Iris pigment epithelial cell (primary cell): ENCODE results near the gene NNT.
"Not testable (repeated sequence)": the region's sequence is repeated elsewhere in the genome, so short reads cannot be mapped to it uniquely, and the experiment has no call there.

Experiments
- DNase-seq: peaks from one replicate; pipeline ENCODE4 v3.0.0-alpha.2; 2011; ENCODE audit warnings: low read depth

The NNT gene

DNA sequence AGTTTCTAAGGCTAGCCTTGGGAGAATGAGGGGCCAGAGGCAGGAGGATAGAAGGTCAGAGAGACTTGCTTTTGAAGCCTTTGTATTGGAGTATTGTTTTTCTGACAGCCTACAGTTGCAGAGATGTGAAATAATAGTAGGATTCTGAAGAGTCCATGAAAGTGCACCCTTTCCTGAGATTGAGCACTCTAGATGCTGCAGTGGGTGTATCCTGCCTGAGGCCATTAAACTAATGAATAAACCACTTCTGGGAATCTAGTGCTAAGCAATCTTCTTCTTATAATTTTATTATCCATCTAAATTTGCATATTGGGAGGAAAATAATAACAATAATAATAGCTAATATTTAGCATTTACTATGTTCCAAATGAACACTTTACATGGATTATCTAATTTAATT is 19.3 kb upstream of the NNT start:
- no peak for DNase-seq

DNA sequence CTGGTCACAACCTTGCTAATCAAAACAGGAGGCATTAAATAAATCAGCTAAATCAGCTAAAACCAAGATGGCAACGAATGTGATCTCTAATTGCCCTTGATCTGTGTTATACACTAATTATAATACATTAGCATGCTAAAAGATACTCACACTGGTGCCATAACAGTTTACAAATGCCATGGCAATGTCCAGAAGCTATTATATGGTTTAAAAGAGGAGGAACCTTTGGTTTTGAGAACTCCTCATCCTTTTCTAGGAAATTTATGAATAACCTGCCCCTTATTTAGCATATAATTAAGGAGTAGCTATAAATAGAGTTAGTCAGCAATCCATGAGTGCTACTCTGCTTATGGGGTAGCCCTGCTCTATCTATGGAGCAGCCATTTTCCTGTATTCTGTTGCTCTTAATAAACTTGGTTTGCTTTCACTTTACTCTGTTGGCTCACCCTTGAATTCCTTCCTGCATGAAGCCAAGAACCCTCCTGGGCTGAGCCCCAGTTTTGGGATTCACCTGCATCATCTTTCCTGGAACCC is 18.7 kb upstream of the NNT start:
- DNase-seq: no peak

DNA sequence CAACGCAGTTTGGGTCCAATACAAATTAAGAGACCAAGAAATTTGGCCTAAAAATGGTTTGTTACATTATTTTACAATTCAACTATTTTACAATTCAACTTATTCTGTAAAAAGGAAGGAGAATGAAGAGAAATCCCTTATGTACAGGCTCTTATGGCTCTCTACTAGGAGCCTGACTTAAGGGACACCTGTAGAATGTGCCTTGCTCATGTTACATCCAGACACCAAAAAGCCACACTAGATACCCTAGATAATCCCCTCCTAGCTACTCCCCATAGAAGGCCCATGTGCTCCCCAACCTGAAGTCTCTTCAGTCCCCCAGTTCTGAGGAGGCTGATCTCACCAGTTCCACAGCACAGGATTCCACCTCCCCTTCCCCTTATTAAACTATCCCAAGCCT is 14.1 kb upstream of the NNT start:
- DNase-seq: no peak

DNA sequence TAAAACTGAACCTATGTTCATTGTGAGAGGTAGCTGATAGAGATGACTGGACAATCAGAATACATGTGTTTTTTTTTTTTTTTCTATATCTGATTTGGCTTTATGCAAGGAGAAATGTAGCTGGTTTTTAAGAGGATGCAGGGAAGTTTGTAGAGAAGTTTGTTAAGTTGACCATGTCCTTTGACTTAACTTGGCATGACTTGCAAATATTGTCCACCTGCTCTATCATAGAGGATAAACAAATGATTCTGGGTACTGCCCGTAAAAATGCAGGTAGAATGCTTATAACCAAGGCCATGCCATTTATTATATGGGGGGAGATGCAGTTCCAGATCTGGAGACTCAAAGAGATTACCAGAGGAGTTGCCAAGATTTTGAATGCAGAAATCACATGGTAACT is 13.7 kb upstream of the NNT start:
- DNase-seq: no peak

DNA sequence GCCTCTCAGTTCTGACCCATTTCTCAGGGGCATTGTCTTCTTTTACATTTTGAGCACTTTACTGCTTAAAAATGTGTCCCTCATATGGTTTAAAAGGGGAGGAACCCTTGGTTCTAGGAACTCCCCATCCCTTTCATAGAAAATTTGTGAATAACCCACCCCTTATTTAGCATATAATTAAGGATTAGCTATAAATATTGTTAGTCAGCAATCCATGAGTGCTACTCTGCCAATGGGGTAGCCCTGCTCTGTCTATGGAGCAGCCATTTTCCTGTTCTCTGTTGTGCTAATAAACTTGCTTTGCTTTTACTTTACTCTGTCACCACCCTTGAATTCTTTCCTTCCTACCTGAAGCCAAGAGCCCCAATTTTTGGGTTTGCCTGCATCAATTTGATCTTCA is 12.3 kb upstream of the NNT start:
- no peak for DNase-seq

DNA sequence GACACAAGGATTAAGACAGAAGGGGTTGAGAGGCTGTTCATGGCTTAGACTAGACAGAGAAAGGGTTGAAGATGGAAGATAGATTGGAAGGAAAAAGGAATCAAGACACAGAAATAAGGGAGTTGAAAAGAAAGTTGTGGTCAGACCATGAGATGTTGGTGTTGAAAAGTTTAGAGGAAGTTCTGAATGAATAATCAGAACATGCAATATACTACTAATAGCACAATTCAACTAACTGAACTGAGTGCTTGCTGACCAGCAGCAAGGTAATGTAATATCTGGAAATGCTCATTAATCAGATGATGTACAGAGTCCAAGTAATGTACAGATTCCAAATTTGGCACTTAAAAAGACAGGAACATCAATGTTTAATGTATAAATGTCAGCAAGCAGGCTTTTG is 10.6 kb upstream of the NNT start:
- no peak for DNase-seq

DNA sequence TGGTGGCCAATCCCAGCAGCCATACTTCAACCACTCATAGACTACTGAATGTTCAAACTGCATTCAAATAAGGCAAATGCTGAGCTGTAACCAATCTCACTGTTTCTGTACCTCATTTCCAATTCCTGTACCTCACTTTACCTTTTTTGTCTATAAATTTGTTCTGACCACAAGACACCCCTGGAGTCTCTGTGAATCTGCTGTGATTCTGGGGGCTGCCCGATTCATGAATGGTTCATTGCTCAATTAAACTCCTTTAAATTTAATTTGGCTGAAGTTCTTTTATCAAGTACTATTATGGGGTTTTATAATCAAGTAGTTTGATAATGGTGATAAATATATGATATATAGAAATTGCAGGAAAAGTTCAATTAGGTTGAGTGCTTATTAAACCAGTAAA is 4.1 kb upstream of the NNT start:
- not testable (repeated sequence) for DNase-seq

DNA sequence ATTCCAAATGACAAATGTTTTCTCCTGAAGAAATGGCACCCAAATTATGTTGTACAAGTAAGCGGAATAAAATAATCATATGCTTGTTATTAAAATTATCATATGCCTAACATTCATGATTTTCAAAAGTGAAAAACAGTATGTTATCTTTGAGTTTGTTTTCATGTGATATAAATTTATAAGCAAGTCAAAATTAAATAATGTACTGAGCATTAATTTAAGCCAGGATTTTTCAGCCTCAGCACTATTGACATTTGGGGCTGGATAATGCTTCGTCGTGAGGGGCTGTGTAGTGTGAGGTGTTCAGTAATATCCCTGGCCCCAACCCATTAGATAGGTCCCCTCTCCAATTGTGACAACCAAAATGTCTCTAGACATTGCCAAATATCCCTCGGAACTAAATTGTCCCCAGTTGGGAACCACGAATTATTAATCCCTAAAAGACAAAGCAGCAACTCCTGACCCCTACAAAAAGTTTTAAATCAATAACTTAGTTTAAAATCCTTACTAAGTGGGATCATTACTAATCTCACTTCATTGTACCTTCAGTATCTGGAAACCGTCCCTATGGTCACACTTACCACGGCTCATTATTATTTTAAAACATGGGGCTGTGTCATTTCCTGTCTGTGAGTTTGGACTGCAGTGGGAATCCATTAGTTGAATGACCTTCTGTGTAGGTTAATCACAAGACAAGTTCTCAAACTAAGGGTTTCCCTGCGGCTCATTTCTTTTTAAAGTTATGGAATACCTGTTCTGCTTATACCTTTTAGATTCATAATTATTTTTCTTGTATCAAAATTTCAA is 1.3 kb upstream of the NNT start:
- DNase-seq: peak; percentile 43

DNA sequence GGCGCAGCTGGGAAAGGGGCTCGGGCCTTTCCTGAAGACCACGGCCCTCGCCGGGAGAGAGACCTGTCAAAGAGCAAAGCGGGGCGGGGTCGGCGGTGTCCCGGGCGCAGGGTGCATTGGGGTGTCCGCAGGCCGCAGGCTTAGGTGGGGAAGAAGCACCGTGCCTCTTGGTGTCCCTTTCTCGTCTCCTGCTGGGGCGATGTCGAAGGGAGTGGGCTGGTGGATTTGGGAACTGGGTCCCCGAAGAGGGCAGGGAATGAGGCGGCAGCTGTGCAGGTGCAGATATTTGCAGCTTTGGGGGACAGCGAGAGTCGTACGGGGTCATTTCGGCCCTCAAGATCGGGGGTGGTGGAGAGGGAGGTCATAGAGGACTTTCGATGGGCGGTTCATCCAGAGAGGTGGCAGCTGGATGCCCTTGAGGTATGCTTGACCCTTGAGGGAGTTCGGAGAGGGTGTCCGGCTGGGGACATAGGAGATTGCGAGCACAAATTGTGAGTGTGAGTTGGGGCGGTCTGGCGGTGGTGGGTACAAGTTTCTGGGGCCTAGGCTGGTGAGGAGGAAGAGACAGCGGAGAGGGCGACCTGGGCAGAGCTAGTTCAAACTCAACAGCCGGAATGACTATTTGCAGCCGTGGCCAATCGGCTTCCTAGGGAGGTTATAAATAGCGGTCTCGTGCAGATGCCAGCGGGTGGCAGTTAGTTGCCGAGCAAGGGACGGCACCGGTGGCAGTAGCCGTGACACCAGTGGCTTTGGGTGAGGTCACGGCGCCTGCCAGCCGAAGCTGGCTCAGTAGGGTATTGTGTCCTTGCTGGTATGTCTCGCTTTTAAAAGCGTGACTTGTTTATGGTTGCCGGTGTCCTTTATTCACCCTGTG is 601 bp downstream of the NNT start:
- peak; percentile 20 for DNase-seq

DNA sequence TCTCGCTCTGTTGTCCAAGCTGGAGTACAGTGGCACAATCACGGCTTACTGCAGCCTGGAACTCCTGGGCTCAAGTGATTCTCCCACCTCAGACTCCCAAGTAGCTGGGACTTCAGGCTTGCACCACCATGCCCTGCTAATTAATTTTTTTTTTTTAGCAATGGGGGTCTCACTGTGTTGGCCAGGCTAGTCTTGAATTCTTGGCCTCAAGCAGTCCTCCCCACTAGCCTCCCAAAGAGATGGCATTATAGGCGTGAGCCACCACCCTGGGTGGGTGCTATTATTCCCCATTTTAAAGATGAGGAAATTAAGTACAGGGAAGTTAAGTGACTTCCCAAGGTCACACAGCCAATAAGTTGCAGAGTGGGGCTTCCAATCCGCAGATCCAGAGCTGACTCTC is 1.7 kb downstream of the NNT start:
- no peak for DNase-seq

DNA sequence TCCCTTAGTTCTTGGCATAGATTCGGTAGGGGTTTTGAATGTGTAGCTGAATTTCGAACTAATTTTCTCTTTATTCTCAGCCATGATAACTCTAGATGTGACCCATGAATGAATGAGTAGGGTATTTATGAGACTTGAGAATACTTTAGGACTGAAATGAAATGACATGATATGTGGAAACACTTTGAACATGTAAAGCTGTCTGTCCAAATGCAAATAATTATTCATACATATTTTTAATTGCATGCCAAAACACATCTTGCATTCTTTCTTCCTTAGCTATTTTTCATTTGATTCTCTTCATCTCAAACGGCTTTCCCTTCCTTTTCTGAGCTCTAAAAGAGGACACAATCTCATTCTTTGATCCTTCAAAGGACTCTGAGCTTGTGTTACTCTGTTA is 3.4 kb downstream of the NNT start:
- DNase-seq: no peak

DNA sequence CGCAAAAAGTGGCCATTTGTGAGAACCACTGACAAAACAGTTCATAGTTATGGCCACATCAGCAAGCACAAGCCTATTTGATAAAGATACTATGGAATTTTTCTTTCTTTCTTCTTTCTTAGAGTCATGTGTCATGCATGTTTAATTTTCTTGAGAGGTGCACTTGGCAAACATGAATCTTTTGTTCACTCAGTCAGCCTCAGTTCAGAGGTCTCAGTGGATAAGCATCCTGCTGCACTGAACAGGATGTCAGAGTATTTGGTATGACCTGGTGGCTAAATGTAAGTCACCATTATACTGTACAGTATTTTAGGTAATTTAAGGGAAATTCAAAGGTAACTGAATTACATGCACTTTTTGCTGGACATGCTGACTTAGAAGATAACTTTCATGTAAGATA is 5.4 kb downstream of the NNT start:
- no peak for DNase-seq

DNA sequence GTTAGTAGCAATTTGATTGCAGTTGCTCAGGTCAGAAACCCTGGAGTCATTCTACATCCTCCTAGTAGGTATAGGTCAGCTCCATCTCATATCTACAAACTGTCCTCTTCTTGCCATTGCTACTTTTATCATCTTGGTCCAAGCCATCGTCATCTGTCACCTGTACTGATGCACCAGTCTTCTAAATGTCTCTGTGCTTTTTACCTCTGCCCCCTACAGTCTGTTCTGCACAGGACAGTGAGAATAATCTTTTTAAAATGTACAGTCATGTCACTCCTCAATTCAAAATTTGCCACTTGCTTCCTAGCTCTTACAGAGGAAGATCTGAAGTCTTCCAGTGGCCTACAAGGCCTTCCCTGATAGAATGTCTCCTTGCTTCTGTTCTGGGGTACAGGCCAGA is 6.8 kb downstream of the NNT start:
- peak; percentile 10 for DNase-seq

DNA sequence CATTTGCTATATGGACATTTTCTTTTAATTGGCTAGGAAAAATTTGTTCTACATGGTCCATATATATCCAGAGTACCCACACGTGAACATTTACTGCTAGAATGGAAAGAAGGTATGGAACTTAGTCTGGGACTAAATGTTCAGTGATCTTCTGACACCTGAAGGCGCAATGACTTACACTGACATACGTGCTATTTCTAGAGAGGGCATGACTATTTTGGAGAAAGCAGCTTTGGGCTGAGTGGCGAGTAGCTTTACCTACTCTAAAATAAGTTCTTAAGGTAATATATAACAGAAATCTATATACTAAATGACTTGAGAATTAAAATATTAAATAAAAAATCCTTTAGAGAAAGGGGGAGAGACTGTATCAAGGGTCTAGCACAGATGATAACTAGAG is 10.4 kb downstream of the NNT start:
- no peak for DNase-seq

DNA sequence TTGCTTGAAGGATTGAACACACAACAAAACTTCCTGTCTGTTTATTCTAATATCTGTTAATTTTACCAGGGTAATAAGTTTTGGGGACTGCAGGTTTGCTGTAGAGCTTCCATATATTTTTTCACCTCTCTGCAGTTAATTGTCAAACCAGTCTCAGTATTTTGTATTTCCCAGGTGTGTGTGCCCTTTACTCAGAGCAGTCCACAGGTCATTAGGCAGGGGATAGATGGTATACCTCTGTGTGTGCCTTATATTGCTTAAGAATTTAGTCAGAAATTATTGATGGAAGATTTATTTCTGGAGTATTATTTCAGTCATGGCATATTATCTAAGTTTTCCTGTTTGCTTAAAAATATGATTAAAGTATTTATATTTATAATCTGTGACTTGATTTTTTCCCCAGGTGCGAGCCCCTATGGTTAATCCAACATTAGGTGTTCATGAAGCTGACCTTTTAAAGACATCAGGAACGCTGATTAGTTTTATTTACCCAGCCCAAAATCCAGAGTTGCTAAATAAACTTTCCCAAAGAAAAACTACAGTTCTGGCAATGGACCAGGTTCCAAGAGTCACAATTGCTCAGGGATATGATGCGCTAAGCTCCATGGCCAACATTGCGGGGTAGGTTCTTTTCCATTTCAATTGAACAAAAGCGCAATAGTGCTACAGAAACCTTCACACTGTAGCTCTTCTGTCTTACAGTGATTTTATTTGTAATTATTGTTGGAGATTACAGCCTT is 12.6 kb downstream of the NNT start:
- no peak for DNase-seq

DNA sequence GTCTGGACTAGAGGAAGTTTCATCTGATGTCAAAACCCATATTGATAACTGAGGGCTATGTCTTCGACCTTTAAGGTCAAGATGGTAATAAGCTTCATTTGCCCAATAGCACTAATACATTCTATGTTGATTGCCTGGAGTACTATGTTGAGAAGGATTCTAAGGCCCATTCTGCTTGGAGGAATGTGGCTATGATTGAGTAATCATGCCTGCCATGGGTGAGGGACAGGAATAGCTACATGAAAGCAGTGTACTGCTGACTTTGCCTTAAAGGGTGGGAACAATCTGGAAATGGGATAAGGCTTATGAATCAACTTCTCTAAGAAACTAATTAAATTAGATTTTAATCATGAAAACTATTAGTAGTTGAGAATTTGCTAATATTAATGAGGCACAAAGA is 13.6 kb downstream of the NNT start:
- peak; percentile 80 for DNase-seq

DNA sequence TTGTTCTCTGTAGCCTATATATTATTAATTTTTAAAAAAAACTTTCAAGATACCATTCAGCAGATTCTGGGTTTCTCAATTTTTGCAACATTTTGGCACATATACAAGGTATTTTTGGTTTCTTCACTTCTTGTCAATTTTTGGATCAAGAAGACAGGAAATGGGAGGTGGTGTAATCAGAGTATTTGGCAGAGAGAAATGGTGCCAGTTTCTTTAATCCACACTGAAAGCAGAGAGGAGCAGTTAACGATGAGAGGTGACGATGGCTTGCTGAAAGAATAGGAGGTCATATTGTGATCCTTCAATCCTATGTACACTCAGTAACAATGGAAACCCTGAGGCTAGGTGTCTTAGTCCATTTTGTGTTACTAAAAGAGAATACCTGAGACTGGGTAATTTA is 16.4 kb downstream of the NNT start:
- peak; percentile 18 for DNase-seq

DNA sequence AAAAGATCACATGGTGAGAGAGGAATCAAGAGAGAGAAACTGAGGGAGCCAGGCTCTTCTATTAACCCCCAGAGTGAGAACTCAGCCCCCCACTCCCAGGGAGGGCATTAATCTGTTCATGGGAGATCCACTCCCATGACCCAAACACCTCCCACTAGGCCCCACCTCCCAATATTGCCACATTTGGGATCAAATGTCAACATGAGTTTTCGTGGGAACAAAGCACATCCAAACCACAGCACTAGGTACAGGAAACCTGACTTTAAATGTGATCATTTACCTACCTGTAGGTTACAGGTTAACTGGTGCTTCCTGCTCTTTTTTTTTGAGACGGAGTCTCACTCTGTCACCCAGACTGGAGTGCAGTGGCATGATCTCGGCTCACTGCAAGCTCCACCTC is 16.9 kb downstream of the NNT start:
- no peak for DNase-seq

DNA sequence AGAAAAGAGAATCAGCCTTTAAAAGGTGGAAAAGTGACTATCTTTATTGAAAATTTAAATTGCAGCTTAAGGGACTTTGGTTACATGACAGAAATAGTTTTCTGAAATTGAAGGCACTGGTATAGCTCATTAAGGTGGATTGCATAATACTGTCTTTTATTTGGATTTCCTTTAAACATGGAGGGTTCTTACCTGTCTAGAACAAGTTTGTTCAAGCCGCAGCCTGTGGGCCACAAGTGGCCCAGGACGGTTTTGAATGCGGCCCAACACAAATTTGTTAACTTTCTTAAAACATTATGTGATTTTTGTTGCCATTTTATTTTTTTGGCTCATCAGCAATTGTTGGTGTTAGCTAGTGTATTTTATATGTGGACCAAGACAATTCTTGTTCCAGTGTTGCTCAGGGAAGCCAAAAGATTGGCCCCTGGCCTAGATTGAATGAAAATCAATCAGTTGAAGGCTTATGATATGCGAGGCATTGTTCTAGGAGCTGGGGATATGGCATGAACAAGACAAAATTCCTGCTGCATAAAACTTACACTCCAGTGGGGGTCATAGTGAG is 18.0 kb downstream of the NNT start:
- no peak for DNase-seq

DNA sequence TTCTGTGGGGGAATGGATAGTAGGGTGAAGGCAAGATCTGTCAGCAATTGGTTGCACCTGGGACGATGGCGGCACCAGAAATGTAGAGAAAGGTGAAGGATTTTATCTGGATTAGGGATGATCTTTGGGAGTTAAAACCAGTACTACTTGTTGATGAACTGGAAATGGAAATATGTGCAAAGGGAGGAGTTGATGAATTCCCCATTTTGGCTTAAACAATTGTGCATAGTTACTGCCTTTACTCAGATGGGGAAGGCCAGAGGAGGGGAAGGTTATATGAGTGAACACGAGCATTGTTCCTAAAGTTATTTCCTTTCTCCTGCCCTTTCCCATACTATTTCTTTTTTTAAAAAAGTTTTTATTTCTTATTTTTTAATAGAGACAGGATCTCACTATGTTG is 19.1 kb downstream of the NNT start:
- DNase-seq: no peak

DNA sequence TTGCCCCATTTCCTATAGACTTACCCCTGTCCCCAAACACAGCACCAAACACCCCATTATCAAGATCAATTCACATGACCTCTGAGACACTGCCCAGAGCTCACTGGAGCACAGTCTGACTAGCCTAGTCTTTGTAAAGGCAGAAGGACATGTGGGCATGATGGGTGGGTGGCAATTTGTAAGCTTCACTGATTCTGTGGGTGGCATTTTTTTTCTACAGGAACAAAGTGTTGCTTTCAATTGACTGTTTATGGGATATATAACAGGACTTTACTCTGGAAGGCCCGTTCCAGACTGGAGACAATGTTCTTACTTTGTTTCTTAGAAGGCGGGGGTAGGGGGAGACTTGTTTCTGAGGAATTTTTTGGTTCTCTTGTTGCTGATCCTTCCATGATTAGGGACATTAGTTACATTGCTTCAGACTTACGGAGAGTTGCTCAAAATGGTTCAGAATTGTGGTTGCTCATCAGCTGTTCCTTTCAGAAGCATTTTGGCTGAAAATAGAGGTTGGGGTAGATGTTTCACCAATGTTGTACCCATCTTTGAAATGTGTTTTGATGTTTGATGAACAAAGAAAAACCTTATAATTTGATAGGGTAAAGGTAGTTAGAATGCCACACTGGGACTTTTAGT is 20.2 kb downstream of the NNT start:
- DNase-seq: no peak

DNA sequence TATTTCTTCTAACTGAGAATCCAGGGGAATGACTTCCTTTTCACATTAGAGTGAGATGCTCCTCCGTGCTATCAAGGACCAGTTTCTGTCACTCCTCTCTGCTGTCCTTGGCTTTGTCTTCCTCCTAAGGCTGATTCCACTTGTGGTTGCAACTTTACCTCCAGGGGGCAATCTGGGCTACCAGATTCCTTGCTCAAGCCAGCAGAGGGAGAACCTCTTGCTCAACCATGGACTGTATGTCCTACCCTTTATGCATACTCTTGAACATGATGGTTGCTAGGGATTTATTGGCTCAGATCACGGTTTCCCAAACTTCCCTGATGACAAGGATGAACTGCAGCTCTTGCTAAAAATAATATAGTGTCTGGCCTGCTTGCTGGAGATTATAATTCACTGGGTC is 24.0 kb downstream of the NNT start:
- DNase-seq: peak; percentile 81
